Measurements from ENCODE around the gene FAM240A. TPM values are rescaled to one million over a fixed set of nuclear protein-coding genes. Genes with fewer than 3 reads are reported as not detected.

Gene FAM240A
- total RNA-seq, 4 donors from 2014 or later = not detected

DNA sequence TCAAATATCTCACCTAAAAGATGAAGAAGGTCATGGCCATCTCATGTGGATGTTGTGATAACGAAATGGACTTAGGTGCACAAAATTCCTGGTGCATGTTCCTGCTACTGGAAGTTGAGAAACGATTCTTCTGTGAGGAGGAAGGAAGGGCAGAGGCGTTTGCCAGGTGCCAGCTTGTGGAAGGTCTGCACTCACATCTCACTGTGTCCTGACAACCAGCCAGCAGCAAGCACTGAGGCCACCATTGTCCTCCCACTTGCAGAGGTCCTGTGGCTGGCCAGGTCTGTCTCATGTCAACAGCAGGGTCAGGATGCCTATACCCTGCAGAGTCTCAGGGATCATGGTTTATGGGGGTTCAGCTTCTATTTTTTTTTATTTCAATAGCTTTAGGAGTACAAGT lies 3.7 kb downstream of the FAM240A start:
- H3K27ac ChIP-seq = no peak overlapping the region
- H3K4me1 ChIP-seq = no peaks in the 10 kb centered on the region
- H3K9me3 ChIP-seq = no peaks in the 10 kb centered on the region
- 0 to 52% methylated on average over 1 to 3 of the region's 3 CpGs for WGBS, 2 donors (ENCODE audit: low coverage in 1 of 2)
- in situ Hi-C loops (cut with MboI; ENCODE audit: low pct_ligation_motif_present in 1 of 4, low pct_unique_long_range_greater_than_20kb in 1 of 4, low sequenced_read_pairs in 3 of 4) = no loop called here
- intact Hi-C loops (cut with DNase I; ENCODE audit: low total_unique reads) = no loop called here
- no peak overlapping the region for H3K4me3 ChIP-seq
- TF ChIP-seq, protein P1, sequence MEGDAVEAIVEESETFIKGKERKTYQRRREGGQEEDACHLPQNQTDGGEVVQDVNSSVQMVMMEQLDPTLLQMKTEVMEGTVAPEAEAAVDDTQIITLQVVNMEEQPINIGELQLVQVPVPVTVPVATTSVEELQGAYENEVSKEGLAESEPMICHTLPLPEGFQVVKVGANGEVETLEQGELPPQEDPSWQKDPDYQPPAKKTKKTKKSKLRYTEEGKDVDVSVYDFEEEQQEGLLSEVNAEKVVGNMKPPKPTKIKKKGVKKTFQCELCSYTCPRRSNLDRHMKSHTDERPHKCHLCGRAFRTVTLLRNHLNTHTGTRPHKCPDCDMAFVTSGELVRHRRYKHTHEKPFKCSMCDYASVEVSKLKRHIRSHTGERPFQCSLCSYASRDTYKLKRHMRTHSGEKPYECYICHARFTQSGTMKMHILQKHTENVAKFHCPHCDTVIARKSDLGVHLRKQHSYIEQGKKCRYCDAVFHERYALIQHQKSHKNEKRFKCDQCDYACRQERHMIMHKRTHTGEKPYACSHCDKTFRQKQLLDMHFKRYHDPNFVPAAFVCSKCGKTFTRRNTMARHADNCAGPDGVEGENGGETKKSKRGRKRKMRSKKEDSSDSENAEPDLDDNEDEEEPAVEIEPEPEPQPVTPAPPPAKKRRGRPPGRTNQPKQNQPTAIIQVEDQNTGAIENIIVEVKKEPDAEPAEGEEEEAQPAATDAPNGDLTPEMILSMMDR (IDR thresholded peaks at IDR 0.05) = no peak
- no peak for TF ChIP-seq POLR2A (IDR thresholded peaks at IDR 0.05)
- TF ChIP-seq POLR2AphosphoS5 (IDR thresholded peaks at IDR 0.05) = no peak
- no peak for TF ChIP-seq EP300 (IDR thresholded peaks at IDR 0.05; ENCODE audit: low read depth)
- no peaks in the 10 kb centered on the region for H3K27me3 ChIP-seq
- DNase-seq = no peak
- H3K36me3 ChIP-seq = no peaks in the 10 kb centered on the region

DNA sequence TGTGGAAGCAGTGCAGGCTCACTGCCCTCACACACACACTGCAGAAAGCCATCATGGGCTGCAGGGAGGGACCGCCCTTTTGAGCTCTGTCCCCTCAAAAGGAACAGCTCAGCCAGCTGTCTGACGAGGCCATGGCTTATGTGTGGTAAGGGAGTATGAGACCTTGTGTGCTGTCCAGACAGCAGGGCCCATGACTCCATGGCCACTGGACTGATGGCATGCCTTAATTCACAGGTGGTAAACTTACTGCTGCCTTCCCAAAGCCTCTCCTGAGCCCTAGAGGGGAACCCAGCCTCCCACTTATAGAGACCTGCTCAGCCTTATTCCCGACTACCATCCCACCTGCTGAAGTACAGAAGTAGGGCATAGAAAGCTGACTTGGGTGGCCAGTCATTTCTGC lies 5.6 kb downstream of the FAM240A start:
- in situ Hi-C loops (cut with MboI; ENCODE audit: low pct_ligation_motif_present in 1 of 4, low pct_unique_long_range_greater_than_20kb in 1 of 4, low sequenced_read_pairs in 3 of 4) (no loop called here), intact Hi-C loops (cut with DNase I; ENCODE audit: low total_unique reads) (no loop called here)
- Histone ChIP-seq H3K4me1 (no peaks in the 10 kb centered on the region), H3K36me3 (no peaks in the 10 kb centered on the region), H3K9me3 (no peaks in the 10 kb centered on the region), H3K27me3 (no peaks in the 10 kb centered on the region), H3K4me3 (no peak overlapping the region), H3K27ac (no peak overlapping the region)
- TF ChIP-seq POLR2A (IDR thresholded peaks at IDR 0.05) = no peak
- TF ChIP-seq, protein P1 (IDR thresholded peaks at IDR 0.05) = no peak
- no peak for TF ChIP-seq EP300 (IDR thresholded peaks at IDR 0.05; ENCODE audit: low read depth)
- no peak for TF ChIP-seq POLR2AphosphoS5 (IDR thresholded peaks at IDR 0.05)
- DNase-seq = no peak
- WGBS, 2 donors (ENCODE audit: low coverage in 1 of 2) = 77% methylated on average over 3 of the region's 3 CpGs; no CpG with 5 or more reads in 1 of the 2 donors

DNA sequence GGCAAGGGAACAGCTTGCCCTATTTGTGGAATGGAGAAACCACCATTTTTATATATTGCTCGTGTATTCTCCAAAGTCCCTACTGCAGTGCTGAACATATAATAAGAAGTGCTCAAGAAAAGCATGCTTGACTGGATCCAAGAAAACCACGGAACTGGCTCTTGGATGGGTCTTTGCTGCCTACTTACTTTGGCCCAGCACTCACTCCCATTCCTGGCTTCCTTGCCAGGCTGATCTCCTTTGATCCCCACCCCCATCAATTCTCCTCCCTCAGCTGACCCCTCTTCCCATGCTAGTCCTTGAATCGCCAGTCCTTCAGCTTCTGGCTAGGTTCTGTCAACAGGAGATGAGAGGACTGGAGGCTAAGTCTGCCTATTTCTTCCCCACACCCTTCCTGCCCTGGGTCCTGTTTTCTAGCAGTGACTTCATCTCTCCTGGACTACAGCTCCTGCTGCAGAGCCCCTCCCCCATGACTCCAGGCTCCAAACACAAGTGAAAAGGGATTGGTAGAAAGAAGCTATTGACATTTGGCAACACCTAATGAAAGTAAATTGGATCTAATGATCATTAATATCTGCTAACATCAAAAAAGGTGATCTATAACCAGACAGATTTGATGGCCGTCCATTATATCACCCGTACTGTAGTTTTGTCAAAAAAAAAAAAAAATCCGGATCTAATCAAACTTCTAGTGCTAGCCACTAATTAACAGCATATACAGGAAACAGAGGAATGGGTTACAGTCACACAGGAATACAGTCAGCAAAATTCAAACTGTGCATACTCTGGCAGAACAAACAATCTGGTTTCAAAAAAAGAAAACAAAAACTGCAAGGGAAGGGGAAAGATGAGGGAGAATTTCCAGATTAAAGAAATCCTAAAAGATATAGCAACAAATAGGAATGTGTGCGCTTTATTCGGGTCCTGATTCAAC lies 7.8 kb downstream of the FAM240A start:
- H3K4me3 ChIP-seq = no peak overlapping the region
- H3K27ac ChIP-seq = no peak overlapping the region
- intact Hi-C loops (cut with DNase I; ENCODE audit: low total_unique reads) (no loop called here), in situ Hi-C loops (cut with MboI; ENCODE audit: low pct_ligation_motif_present in 1 of 4, low pct_unique_long_range_greater_than_20kb in 1 of 4, low sequenced_read_pairs in 3 of 4) (no loop called here)
- peaks cover 3% of the 10 kb centered on the region for H3K27me3 ChIP-seq
- H3K36me3 ChIP-seq = no peaks in the 10 kb centered on the region
- peaks cover 0 to 3% (median 0%) of the 10 kb centered on the region in 4 donors for H3K4me1 ChIP-seq
- TF ChIP-seq POLR2A (IDR thresholded peaks at IDR 0.05) (no peak), POLR2AphosphoS5 (IDR thresholded peaks at IDR 0.05) (no peak), EP300 (IDR thresholded peaks at IDR 0.05; ENCODE audit: low read depth) (no peak)
- TF ChIP-seq, protein P1 (IDR thresholded peaks at IDR 0.05) = no peak
- DNase-seq = no peak
- 75 to 77% methylated on average over 7 to 8 of the region's 8 CpGs for WGBS, 2 donors (ENCODE audit: low coverage in 1 of 2)
- no peaks in the 10 kb centered on the region for H3K9me3 ChIP-seq

DNA sequence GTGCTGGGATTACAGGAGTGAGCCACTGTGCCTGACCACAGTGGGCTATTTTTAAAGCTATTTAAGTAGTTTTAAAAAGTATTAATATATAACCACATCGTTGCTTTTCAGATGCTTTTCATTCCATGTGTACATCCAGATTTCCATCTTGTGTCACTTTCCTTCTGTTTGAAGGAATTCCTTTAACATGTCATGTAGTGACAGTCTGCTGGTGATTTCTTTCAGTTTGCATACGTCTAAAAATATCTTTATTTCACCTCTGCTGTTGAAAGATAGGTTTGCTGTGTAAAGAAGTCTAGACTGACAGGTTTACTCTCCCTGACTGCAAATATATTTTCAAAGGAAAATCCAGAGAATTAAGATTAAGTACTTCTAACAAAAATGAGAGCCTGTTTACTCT lies 12.2 kb downstream of the FAM240A start:
- DNase-seq = no peak
- Histone ChIP-seq H3K4me3 (no peak overlapping the region), H3K9me3 (no peaks in the 10 kb centered on the region), H3K27ac (no peak overlapping the region), H3K4me1 (peaks cover 7 to 41% (median 14%) of the 10 kb centered on the region in 4 donors), H3K36me3 (no peaks in the 10 kb centered on the region), H3K27me3 (peaks cover 3% of the 10 kb centered on the region)
- TF ChIP-seq POLR2AphosphoS5 (IDR thresholded peaks at IDR 0.05) = no peak
- no peak for TF ChIP-seq EP300 (IDR thresholded peaks at IDR 0.05; ENCODE audit: low read depth)
- TF ChIP-seq POLR2A (IDR thresholded peaks at IDR 0.05) = no peak
- TF ChIP-seq, protein P1 (IDR thresholded peaks at IDR 0.05) = no peak
- intact Hi-C loops (cut with DNase I; ENCODE audit: low total_unique reads) (no loop called here), in situ Hi-C loops (cut with MboI; ENCODE audit: low pct_ligation_motif_present in 1 of 4, low pct_unique_long_range_greater_than_20kb in 1 of 4, low sequenced_read_pairs in 3 of 4) (no loop called here)
- WGBS, 2 donors (ENCODE audit: low coverage in 1 of 2) = 31 to 70% methylated on average over 2 of the region's 2 CpGs

All from transverse colon (tissue), 4 donors.